ENCODE data around the gene TVP23B.
"Not testable (repeated sequence)": the region's sequence is repeated elsewhere in the genome, so short reads cannot be mapped to it uniquely, and the experiment has no call there.

DNA sequence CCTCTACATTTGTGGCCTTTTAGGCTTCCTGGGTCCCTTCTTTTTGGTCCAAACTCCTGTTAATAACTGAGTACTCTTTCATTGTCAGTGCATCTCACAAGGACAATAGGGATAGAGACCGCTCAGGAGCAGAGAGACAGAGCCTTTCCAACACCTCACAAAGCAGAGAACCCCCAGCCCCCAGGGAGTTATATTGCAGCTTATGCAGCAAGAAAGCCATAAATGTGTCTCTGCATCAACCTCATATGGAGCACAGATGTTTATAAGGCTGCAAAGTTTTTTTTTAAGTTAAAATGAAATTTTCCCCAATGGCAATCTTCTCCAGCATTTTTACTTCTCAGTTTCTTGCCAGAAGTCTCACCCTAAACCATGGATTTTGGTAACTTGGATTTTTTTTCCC lies 30.7 kb upstream of the TVP23B start:
- TF ChIP-seq CTCF (IDR thresholded peaks at IDR 0.05); EZH2 (IDR thresholded peaks at IDR 0.05; ENCODE audit: borderline replicate concordance, insufficient read depth, low read depth, low read length, poor library complexity, severe bottlenecking): not testable (repeated sequence)
